ENCODE data around the gene AP5S1. TPM values are rescaled to one million over a fixed set of nuclear protein-coding genes. Genes with fewer than 3 reads are reported as not detected.
"Not testable (repeated sequence)": the region's sequence is repeated elsewhere in the genome, so short reads cannot be mapped to it uniquely, and the experiment has no call there.

Gene AP5S1
- total RNA-seq, 1 experiment from 2014 or later: 13.8 TPM

DNA sequence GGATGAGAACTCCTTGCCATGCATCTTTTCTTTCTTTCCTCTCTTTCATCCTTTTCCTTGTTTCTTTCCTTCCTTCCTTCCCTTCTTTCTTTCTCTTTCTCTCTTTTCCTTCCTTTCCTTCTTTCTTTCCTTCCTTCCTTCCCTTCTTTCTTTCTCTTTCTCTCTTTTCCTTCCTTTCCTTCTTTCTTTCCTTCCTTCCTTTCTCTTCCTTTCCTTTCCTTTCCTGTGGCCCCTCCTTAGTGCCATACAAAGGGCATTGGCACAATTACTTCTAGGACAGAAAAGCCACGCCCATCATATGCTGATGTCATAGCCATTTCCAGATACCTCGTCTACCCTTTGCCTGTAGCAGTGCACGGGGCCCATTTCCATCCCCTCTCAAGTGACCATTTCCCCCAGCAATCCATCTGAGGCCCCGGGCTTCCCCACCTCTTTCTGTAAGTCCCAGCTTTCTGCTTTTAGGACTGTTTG is 31.6 kb upstream of the AP5S1 start:
- peak; percentile 60 for DNase-seq (ENCODE audit: extremely low read depth, low read depth)

- not testable (repeated sequence) for DNase-seq (ENCODE audit: extremely low read depth, low read depth)
Observed at GRCh38 chr20:3789201-3789600, 31.1 kb upstream of the AP5S1 start.

DNA sequence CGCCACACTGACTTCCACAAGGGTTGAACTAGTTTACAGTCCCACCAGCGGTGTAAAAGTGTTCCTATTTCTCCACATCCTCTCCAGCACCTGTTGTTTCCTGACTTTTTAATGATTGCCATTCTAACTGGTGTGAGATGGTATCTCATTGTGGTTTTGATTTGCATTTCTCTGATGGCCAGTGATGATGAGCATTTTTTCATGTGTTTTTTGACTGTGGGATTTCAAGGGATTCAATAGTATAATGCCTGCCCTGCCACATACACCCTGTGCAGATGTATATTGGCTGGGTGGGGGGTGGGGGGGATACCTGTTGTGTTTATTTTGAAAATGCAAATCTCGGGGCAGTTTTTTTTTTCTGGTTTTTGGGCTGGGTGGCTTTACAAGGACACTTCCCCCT is 26.2 kb upstream of the AP5S1 start:
- not testable (repeated sequence) for DNase-seq (ENCODE audit: extremely low read depth, low read depth)

- no peak for DNase-seq (ENCODE audit: extremely low read depth, low read depth)
Observed at GRCh38 chr20:3794701-3795420, 25.5 kb upstream of the AP5S1 start.

DNA sequence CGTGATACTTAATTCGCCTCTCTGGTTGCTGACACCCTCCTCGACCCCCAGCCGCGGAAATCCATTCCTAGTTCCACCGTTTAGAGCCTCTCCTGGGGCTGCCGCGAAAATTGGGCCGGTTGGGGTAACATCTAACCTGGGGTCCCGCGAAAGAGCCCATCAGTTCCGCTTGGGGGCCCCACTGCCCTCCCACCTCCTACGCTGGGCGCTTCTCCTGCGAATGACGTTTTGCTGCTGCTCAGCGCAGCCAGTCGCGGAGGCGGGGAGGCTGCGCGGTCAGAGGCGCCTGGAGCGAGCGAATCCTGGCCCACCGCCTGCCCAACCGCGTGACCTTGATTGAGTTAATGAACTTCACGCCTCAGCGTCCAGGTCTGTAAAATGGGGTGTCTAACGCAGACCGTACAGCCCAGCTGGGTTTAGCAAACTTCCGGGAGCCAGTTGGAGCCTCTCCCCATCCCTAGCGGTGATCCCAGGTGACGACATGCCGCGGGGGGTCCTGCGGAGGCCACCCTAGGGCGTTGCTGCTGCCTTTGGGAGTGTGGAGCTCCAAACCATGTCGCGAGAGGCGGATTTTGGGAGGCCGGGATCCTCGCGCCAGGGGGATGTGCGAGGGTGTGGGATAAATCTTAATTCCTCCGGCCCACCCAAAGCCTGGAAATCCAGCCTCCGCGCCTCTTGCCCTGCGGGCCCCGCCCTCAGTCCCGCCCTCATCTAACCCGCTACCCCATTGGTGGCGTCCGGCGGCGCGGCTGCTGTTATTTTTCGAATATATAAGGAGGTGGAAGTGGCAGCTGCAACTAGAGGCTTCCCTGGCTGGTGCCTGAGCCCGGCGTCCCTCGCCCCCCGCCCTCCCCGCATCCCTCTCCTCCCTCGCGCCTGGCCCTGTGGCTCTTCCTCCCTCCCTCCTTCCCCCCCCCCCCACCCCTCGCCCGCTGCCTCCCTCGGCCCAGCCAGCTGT is 24.6 kb upstream of the AP5S1 start, which contains the start of gene CDC25B:
Gene CDC25B (plus strand): TSS at position 800 of the 958 bp plus-strand sequence. CDS start 222 bp downstream, outside the sequence.
- DNase-seq (ENCODE audit: extremely low read depth, low read depth): peak; percentile 90

GRCh38 chr20:3796477-3797225 is 23.7 kb upstream of the AP5S1 start:
- DNase-seq (ENCODE audit: extremely low read depth, low read depth): no peak

DNA sequence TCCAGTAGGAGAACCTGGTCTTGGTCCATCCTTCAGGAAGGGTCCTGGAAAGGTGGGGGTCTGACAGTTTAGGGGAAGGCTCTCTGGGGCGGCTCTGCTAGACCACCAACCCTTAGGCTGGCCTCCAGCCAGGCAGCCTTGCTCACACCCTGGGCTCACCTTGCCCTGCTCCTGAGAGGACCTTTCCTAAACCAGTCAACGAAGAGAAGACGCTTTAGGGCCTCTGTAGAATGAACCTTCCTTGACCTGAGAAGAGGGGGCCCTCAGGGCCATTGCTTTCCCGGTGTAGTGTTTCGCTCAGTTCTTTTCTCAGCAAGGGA is 23.2 kb upstream of the AP5S1 start:
- no peak for DNase-seq (ENCODE audit: extremely low read depth, low read depth)

GRCh38 chr20:3797592-3798372 is 22.6 kb upstream of the AP5S1 start:
- DNase-seq (ENCODE audit: extremely low read depth, low read depth): no peak

GRCh38 chr20:3798373-3798768 is 22.0 kb upstream of the AP5S1 start:
- DNase-seq (ENCODE audit: extremely low read depth, low read depth): no peak

DNA sequence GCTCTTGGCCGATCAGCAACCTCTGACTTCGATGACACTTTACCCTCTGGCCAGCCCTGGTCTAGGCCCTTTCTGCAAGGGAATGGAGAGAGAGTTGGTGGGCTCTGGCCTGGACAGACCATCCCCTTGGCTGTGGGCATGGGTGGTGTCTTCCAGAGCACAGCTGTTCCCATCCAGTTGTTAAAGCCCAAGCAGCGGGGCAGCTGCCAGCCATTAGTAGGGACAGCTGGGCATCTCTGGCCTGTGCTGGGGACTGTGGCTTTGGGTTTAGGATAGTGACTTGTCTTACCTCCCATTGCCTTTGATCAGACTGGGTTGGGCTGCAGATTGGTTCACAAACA is 21.5 kb upstream of the AP5S1 start:
- no peak for DNase-seq (ENCODE audit: extremely low read depth, low read depth)

DNA sequence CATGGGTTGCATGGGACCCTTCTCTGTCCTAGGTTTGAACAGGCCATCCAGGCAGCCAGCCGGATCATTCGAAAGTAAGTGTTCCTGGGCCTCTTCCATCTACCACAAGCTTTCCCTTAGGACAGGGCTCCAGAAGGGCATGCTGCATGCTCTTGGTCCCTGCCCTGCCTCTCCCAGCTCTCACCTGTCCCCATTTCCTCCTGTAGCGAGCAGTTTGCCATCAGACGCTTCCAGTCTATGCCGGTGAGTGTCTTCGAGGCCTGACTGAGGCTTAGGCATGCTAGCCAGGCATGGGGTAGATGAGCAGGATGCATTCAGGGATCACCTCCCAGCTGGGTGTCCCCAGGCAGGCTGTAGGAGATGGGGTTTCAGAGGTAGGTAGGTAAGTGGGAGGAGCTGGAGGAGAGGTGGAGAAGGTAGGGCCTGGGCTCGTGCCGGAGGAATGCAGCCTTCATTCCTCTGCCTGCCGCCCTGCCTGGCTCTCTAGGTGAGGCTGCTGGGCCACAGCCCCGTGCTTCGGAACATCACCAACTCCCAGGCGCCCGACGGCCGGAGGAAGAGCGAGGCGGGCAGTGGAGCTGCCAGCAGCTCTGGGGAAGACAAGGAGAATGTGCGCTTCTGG is 20.0 kb upstream of the AP5S1 start:
- no peak for DNase-seq (ENCODE audit: extremely low read depth, low read depth)

- DNase-seq (ENCODE audit: extremely low read depth, low read depth): no peak
Observed at GRCh38 chr20:3800878-3801260, 19.5 kb upstream of the AP5S1 start.

DNA sequence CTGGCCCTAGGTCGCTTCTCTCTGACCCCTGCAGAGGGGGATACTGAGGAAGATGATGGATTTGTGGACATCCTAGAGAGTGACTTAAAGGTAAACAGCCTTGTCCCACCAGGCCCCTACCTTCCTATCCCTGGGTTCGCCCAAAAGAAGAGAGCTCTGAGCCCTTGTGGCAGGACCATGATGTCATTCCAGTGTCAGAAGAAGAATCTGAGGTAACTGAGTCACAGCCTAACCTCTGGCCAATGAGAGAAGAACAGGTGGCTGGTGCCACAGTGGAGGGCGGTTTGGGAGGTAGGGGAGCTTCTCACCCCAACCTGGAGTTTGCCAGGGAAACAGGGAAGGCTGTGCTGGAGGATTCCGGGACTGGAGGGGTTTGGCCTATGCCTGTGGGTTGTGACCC is 19.0 kb upstream of the AP5S1 start:
- DNase-seq (ENCODE audit: extremely low read depth, low read depth): no peak

DNA sequence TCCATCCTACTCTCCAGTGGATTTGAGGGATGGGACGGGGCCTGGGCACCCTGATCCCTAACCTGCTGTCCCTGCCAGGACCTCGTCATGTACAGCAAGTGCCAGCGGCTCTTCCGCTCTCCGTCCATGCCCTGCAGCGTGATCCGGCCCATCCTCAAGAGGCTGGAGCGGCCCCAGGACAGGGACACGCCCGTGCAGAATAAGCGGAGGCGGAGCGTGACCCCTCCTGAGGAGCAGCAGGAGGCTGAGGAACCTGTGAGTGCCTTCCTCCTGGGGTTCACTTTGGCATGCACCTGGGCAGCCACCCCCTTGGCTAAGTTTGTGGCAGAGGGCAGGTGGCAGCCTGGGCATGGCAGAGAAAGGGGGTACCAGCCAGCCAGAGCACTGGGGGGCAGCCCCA is 18.5 kb upstream of the AP5S1 start:
- DNase-seq (ENCODE audit: extremely low read depth, low read depth): no peak

DNA sequence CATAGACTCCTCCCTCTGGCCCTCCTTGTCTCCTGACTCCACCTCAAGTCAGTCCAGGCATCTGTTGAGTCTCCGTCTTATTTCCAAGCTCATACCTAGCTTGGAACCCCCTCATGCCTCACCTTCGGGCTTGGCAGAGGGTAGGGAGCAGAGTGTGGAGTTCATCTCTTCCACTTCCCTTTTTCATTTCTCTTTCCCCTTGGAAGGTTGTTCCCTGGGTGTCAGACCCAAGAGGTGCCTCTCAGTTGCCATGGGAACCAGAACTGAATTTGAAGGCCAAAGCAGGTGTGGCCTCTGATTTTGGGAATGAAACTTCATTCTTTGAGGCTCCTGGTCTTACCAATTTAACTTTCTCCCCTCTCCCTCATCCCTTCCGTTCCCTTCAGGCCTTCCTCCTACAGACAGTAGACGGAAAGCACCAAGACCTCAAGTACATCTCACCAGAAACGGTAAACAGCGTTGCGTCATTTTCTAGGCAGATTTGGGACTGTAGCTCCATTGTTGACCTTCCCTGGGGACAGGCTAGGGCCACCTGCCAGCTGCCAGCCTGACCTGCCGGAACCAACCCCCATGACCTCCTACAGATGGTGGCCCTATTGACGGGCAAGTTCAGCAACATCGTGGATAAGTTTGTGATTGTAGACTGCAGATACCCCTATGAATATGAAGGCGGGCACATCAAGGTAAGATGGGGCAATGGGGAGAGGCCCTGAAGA is 17.7 kb upstream of the AP5S1 start:
- DNase-seq (ENCODE audit: extremely low read depth, low read depth): no peak

GRCh38 chr20:3803289-3803688 is 17.1 kb upstream of the AP5S1 start:
- no peak for DNase-seq (ENCODE audit: extremely low read depth, low read depth)

DNA sequence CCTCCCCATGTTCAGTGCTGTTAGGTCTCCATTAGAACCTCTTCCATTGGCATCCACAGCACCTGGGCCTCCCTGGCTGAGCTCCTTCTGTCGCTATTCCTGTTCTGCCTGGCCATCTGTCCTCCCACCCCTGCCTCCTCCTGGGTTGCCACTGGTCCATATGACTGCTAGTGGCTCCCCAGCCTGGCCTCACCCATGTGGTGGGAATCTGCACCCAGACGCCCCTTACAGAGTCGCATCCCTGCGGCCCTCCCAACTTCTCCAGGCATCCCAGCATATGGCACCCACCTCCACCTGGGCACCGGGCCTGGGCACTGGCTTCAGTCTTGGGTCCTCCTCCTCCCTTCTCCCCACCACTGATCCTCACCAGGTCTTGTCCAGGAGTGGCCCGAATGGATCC is 16.5 kb upstream of the AP5S1 start:
- no peak for DNase-seq (ENCODE audit: extremely low read depth, low read depth)

GRCh38 chr20:3804254-3804751 is 16.0 kb upstream of the AP5S1 start:
- DNase-seq (ENCODE audit: extremely low read depth, low read depth): no peak

GRCh38 chr20:3804781-3805180 is 15.6 kb upstream of the AP5S1 start:
- DNase-seq (ENCODE audit: extremely low read depth, low read depth): no peak
